Stimulated activated CD4-positive, alpha-beta T cell treated with anti-CD3 and anti-CD28 coated beads, TNF-alpha, amount 100 ng/mL, for 48 hours (primary cell): ENCODE measurements around the gene CDH4.

ENCODE experiments used
- DNase-seq, 3 donors: peaks; one replicate each; pipeline ENCODE4 v3.0.0-alpha.2; 2020; ENCODE audit warnings: low read depth in 3 of 3

The CDH4 gene

DNA sequence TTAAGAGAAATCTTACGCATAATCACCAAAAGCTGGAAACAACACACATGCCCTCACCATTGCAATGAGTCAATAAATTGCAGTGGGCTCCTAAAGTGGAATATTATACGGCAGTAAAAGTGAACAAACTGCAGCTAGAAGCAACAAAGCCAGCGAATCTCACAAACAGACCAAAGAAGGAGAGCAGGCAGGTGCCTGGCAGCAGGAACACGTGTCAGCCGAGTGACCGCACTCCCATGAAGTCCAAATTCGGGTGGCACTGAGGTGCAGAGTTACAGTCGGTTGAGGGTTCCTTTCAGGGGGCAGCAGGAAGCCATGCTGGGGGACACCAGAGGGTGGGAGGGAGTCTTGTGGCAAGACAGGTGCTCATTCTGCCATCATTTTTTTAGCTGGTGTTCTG is 500.5 kb downstream of the CDH4 start:
- DNase-seq, result no peak

DNA sequence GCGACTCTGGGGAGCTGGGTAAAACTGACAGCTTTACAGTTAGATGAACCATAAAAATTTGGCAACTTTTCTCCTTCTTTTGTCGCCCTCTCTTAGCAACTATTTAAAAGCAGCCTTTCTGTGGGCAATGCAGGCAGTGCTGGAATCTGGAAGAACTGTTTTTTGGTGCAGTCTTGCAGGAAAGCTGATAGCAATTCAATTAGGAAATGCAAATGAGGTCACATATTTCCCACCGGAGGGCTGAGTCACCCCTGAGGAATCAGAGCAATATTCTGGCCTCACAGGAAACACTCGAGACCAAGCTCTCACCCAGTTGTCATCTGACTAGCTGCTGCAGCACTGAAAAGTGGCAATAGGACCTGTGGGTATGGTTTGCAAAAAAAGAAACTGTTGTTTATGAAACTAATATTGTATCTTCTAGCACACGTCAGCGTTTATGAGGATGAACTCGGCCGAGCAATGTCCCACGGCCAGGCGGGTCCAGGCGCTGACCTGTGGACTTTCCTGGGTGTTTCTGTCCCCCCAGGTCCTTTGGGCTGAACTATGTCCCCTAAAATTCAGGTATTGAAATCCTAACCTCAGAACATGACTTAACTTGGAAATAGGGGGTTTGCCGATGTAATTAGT is 501.4 kb downstream of the CDH4 start:
- DNase-seq, result no peak

- no peak for DNase-seq
Measured at GRCh38 chr20:61753987-61754956, 502.2 kb downstream of the CDH4 start.

DNA sequence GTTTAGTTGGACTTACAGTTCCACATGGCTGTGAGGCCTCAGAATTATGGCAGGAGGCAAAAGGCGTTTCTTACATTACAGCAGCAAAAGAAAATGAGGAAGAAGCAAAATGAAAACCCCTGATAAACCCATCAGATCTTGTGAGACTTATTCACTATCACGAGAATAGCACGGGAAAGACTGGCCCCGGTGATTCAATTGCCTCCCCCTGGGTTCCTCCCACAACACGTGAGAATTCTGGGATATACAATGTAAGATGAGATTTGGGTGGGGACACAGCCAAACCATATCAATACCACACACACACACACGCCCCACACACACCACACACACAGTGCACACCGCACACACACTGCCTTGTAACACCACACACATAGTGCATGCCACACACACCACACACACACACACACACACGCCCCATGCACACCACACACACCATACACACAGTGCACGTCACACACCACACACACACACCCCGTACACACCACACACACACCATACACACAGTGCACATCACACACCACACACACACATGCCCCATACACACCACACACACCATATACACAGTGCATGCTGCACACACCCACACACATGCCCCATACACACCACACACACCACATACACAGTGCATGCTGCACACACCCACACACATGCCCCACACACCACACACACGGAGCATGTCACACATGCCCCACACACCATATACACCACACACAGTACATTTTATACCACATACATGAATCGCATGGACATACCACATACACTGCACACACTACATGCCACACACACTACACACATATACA is 503.1 kb downstream of the CDH4 start:
- no peak for DNase-seq

DNA sequence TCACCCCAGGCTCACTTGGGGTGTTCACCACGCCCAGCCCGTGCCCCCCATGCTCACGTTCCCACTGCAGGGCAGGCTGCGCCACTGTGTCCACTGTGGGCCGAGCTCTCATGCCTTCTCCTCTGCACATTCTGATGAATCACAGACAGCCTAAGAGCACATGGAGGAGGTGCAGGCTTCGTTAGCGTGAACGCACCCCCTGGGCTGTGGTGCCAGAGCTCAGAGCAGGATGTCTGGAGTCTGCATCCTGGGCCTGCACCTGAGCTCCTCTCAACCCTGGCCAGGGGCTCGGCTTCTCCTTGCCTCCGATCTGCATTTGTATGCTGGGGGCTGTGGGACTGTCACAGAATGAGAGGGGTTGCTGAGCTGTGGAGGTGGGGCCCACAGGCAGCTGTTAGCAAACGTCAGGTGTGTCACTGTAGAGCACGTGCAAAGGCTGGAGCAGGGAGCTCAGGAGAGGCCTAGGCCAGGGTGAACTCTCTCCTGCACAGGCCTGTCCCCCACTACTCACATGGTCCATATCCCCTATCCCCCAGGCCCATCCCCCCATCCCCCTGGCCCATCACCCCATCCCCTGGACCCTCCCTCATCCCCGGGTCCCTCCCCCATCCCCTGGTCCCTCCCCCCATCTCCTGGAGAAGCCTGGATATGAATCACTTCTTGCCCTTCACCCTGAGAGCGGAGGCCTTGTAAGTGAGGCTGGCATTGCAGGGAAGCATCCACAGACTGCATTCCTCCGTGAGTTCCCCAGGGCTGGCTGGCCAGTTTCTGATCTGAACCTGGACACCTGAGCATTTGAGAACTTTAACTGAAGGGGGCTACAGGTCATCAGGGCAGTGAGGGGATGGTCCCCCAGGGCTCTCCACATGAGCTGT is 504.1 kb downstream of the CDH4 start:
- DNase-seq, result no peak

- no peak for DNase-seq
Measured at GRCh38 chr20:61756966-61757677, 505.1 kb downstream of the CDH4 start.

DNA sequence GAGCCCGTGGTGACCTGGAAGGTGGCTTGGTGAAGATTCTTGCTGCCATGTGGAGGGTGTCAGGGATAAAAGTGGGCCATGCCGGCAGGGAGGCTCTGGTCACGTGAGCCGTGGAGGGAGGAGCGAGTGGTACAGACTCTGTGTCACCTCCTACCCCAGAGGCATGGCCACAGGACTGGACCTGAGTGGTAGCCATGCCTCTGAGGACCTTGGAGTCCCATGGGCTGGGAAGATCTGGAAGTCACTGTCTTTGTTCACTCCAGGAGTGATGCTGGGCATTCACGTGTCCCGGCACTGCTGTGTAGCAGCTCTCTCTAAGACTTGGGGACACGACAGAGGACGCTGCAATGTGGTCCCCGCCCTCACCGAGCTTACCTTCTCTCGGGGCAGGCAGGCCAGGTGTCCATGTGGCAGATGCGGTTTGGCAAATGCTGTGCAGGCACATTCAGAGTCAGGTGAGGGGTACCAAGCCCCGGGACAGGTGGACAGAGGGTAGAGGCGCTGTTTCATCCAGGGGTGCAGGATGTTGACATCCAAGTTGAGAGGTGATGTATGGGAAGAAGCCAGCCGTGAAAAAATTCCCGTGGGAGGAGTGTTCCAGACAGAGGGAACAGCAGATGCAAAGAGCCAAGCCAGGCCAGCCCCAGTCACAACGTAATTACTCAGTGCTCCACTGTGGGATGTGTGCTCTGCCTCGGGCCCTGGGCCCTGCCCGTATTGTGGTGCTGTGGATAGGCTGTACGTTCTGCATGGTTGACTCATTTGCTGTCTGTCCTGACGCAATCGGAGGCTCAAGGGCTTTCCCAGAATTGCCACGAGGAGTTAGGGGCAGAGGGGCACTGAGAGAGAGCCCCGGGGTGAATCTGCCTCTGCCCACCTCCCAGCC is 505.9 kb downstream of the CDH4 start:
- no peak for DNase-seq

GRCh38 chr20:61758564-61759200 is 506.6 kb downstream of the CDH4 start:
- DNase-seq, result no peak

DNA sequence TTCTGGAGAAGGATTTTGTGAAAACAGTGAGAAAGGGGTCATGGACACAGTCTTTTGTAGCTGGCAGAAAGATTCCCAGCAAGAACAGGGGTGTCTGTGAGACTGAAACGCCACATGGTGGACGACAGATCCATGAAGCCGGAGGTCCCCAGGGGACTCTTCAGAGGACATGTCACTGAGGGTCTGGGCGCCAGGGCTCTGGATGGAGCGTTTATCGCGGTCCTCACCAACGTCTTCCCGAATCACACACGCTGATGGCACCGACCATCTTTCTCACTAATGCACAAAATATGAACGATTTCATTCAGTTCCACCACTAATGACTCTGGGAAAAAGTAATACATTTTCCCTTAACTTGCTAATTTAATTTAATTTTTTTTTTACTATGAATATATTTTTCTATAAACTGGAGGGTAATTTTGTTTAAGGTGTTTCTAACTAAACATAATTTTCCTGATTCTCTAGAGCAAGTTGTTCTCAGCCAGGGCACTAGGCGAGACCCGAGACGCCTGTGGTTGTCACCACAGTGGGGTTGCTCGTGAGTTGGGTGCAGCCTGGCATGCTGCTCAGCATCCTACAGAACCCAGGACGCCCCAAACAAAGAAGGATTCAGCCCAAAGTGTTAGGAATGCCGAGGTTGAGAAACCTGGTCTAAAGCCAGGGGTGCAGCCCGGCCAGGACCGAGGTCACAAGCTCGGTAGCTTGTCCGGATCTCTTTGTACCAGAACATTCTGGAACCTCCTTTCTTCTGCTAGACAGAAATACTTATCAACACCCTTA is 507.4 kb downstream of the CDH4 start:
- no peak for DNase-seq

DNA sequence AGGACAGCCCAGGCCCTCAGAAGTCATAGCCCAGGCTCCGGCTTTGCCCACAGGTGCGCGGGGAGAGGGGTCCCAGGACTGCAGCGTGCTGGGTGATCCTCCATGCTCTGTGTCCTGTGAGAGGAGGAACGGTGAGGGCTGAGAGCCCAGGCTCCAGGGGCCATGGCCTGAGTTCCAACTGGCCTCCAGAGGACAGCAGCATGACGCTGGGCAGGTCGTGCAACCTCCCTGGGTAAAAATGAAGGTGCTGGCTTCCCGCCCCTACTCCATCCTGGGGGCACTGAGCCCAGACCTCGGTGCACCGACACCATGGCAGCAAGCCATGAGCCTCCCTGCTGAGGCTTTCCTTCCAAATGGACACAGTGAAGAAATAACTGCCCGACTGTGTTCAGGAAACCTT is 508.3 kb downstream of the CDH4 start:
- DNase-seq, result no peak

DNA sequence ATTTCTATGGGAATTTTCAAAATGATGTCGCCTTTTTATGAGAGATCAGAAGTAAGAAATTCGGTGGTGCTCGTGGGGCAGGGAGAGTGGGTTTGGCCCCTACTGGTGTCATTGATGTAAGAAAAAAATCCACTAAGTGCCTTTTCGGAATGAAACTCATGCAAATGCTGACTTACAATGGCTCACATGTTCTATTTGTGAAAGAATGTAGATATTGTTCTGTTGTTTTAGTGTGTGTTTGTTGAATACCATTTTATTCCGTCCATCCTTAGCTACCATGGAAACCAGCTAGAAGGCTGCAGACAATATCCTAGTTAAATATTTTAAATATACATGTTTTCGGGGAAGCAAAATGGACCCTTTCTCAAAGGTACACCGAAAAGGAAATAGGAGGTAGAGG is 508.7 kb downstream of the CDH4 start:
- DNase-seq, result no peak

DNA sequence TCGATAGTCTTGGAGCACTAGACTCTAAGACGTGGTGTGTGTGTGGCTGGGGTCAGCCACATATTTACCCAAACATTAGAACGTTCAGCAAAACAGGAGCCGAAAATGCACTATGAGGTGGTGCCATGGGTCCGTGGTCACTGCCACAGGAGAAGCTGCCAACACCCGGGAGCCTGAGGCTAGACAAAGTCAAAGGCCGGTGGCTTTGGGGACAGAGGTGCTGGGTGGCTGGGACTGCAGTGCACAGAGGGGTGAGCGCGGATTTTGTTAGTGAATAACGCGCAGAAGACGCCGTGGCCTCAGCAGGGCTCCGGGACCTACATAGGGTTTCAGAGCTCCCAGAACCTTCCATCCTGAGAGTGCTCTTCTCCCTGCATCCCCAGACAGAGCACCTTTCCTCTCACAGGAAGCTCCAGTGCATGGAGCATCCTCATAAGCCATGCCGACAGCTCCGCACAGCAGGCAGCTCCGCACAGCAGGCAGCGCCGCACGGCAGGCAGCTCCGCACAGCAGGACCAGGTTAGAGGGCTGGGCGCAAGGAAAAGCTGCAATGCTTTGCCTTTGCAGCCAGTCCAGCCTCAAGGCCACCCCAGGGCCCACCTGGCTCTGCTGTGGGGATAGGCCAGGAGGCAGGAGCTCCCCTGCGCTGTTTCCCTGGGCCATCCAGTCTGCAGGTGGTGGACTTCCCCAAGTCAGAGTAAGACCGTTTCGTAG is 509.5 kb downstream of the CDH4 start:
- DNase-seq, result no peak

DNA sequence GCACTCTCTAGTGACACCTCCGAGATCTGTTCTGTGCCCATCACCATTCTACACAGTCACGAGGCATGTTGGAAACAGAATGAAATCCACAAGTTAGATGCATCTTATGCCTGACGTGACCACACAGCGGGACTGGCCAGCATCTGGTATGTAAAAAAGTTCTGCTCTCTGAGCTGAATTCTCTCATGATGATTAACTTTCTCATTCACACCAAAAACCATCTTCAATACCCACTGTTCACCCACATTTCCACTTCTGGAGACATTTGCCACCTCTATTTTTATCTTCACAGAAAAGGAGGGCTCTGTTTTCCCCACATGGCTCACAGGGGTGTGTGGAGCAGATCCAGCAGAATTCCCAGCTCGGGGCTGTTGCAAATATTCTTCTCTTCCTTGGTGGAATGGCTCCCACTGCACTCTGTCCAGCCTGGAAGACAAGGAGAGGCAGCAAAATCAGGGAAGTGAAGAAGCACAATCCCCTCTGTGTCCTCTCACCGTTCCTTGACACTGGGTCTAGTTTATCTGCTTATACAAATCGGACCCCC is 510.2 kb downstream of the CDH4 start:
- no peak for DNase-seq

DNA sequence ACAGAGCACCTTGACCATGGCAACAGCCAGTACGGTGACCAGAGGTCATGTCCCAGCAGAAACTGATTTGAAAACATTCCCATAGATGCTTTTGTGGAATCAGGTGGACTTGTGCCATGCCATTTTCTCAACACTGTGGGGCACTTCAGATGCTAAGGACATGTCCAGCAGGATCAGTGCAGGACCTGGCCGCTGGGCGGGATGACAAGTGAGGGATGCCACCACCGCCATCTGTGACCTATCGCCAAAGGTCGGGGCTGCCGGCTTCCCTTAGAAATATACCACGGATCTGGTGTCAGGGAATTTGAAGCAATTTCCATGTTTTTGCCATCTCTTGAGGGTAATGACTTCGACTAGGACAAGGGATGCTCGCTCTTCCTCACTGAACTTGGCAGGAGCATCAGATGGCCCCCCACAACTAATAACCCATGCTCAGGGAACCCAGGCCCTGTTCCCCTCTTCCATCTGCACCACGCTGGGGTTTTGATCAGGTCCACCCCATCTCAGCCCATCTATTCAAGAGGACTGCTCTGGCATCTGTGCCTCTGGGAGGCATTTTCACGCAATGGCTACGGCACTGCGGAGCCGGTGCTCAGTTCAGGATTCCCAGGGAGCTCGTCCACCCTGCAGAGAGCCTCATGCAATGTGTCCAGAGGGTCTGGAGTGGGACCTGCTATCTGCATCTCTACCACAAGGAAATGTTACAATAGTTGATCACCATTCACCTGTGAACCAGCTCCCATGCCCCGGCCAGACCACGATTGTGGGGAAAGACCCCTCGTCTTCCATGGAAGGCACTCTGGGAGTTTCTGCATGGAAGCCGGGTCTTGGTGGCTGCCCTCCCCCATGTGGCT is 511.1 kb downstream of the CDH4 start:
- DNase-seq, result no peak

- DNase-seq, result no peak
Measured at GRCh38 chr20:61763740-61764400, 511.8 kb downstream of the CDH4 start.

GRCh38 chr20:61764471-61765025 is 512.5 kb downstream of the CDH4 start:
- DNase-seq, result no peak
